Cortex of kidney (tissue), 1 donor: ENCODE data around the gene FANCG.

Experiments
- DNase-seq: peaks from one replicate; lab custom pipeline; 2025; lab: John Stamatoyannopoulos, UW

Gene FANCG

DNA sequence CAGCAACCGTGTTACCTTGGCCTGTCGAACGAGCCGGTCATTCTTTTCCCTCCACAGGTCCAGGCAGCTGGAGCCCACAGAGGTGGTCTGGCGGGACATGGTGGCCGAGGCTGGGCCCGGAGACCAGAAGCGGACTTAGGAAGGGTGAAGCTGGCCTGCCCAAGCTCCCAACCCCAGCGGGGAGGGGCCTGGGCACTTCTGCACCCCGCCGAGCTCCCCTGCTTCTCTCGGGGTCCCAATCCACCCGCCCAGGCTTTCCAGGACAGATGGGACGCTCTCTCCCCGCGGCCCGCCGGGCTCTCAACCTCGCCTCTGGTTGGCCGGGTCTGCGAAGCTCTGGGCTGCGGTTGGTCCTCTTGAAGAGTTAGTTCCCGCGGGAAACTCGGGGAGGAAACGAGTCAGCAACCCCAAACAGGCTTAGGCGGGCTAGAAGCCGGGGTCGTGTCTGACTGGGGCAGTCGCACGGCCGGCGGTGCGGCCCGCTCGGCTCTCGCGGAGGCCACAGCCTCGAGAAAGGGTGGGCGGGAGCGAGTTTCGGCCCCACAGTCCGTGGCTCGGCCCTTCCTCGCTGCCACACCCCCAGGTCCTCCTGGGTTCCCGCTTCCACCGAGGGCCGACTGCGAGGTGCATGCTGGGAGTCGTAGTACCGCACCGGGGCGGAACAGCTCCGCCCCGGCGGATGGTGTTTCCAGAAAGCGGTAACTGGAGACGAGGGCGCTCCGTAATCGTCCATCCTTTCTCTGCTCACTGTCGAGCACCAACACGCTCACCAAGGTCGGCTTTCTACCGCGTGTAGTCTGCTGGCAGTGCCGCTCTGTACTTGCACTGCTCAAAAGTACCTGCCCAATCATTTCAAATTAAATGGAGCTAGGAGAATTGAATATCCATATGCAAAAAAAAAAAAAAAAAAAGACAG lies at the start of gene FANCG:
FANCG (minus strand) TSS at position 517 of the 916 bp plus-strand sequence; CDS start at position 99, 418 bp downstream.
- no peak for DNase-seq

DNA sequence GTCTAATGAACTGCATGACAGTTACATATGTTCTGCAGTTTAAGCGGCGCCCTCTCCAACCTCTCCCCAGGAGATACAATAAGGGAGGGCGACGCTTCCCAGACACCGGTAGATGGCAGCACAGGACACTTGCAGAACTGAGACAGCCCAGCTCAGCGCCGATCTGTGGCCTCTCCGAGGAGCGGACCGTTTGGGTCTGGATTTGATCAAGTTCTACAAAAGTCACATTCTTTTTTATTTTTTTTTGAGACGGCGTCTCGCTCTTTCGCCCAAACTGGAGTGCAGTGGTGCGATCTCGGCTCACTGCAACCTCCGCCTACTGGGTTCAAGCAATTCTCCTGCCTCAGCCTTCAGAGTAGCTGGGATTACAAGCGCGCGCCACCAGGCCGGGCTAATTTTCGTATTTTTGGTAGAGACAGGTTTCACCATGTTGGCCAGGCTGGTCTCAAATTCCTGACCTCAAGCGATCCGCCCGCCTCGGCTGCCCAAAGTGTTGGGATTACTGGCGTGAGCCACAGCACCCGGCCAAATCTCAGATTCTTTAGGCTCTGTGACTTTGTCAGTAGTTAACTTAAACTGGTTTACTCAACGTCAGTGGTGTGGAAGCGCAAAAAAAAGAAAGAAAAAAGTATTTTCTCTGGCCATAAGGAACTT lies 37.3 kb upstream of the FANCG start:
- no peak for DNase-seq

DNA sequence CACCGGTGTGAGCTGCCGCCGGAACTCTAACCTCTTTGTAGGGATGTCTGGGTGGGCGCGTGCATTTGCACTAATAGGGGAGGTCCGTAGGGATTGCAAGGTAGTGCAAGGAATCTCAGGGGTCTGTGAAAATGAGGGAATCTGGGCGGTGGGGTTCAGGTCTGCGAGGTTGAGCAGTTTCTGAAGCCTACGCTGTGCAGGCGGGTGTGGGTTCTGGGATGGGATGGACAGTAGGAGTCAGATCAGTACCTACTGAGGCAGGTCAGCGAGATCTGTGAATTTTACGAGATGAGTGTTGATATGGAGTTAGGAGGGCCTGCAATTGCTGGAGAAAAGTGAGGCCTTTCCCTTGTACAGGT lies 36.8 kb upstream of the FANCG start:
- no peak for DNase-seq

DNA sequence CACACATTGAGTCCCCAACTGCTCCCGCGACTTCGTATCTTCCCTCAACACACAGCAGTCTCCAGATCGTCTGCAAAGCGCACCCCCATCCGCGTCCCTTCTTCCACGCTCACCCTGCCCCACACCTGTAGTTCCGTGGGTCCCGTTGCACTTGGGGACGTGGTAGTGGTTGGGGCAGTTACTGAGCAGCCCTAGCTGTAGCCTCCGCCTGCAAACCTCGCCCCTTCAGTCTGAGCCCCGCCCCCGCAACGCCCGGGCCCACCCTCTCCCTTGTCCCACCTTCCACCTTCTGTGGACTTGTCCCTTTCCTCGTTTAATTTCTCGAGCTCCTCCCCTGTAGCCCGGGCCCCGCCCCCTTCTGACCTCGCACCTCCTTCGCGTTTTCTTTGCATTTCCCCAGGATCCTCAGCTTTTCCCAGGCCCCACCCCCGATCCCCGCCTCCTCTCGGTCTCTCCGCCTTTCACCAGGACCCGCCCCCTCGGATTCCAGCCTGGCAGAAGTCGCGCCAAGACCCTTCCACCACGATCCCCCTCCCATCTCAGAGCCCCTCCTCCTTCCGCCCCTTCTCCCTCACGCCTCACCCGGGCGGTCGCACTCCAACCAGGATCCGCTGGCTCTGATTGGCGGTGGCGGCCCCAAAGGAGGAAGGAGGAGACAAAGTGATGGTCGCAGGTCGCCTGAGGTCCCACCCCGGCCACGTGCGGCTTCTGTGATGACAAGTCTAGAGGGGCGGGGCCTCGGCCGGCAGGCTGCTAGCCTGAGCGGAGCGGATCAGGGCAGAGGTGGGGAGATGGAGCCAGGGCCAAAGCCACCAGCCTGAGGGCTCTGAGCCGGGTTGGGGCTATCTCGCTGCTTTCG lies 36.2 kb upstream of the FANCG start, which contains the start of gene ATOSB:
ATOSB (minus strand) TSS at position 183 of the 859 bp plus-strand sequence. CDS start 7,588 bp downstream, outside the sequence.
- peak; percentile 57 for DNase-seq

DNA sequence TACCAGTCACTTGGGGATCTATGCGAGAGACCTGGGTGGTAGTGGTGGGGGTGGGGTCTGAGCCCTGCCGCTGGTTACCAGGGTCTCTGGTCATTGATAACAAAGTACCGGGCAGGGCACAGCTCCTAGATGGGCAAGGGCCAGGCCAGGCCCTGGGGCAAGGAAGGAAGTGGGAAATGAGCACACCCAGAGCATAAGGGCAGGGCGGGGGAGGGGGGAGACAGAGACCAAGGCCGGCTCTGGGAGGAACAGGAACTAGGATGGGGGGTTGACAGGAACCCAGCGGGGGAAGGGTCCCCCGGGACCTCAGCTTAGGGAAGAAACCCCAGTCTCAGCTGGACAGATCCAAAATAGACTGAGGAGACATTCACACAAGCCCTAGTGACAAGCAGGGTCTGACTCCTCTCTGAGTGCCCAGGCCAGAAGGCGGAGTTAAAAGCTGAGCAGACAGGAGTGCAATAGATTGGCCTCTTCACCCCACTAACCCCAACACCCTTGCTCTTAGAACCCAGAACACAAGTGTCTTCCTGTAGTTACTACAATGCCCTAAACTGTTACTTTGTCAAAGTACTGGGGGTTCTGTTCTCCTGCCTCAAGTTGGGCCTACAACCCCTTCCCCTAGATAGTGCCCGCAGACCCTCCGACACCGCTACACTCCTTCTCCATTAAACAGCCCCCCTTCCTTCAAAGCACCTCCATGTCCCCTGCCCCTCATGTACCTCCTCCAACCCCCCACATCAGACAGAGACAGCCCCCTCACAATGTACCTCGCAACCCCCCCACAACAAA lies 35.3 kb upstream of the FANCG start:
- no peak for DNase-seq

DNA sequence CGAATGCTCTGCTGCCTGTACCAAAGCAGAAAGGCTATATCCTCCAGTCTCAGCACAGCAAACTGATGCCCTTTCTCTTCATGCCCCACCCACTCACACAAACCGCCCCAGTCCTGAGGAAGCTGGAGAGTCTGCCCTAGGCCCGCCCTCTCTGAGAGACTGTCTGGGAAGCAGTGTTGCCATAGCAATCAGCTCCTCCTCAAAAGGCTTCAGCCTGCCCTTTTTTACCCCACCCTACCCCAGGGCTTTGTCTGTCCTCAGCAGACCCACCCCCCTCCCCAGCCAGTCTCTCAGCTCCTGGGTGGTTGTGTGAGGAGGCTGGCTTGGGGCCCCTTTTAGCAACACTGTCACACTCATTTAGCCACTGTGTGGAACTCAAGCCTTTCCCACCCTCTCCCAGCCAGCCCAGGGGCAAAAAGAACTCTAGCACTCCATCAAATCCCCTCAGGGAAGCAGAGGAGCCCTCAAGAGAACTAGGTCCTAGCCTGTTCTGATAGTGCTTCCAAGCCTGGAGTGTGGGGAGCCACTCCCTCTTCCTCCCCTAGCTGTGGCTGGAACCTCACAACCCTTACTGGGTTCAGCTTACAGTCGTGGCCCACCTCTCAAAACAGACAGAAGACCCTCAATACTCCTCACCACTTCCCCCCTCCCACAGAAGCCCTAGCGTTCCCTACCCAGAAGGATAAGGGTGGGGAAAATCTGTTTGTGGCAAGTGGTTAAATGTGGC lies 34.5 kb upstream of the FANCG start:
- no peak for DNase-seq

DNA sequence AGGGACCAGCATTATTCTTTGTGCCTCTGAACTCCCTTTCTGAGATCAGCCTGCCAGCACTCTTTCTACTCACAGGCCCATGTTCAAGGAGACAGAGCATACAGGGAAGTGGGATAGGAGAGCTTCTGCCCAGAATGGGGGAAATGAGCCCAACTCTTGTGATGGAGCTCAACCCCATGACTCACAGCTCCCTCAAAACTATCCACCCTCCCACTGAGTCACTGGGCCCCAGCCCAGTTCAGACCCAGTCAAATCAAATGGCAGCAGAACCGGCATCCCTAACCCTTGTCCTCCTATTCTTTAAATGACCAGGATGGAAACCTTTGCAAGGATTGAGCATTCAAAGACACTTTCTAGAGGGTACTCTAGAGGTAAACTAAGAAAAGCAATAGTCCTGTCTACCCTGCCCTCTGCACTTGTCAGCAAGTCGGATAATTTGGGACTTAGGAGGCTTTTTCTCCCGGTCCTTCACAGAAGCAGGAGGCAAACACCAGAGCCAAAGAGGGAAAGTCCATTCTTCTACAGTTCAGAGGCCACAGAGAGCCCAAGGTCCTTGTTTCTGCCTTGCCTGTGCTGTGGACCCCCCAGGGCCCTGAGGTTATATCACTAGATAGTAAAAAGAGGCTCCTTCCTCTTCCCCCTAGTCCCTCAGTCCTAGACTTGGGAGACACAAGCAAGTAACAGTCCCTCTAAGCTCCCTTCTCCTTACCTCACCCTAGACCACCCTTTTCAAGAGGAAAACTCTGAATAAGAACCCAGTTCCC lies 32.7 kb upstream of the FANCG start:
- no peak for DNase-seq

DNA sequence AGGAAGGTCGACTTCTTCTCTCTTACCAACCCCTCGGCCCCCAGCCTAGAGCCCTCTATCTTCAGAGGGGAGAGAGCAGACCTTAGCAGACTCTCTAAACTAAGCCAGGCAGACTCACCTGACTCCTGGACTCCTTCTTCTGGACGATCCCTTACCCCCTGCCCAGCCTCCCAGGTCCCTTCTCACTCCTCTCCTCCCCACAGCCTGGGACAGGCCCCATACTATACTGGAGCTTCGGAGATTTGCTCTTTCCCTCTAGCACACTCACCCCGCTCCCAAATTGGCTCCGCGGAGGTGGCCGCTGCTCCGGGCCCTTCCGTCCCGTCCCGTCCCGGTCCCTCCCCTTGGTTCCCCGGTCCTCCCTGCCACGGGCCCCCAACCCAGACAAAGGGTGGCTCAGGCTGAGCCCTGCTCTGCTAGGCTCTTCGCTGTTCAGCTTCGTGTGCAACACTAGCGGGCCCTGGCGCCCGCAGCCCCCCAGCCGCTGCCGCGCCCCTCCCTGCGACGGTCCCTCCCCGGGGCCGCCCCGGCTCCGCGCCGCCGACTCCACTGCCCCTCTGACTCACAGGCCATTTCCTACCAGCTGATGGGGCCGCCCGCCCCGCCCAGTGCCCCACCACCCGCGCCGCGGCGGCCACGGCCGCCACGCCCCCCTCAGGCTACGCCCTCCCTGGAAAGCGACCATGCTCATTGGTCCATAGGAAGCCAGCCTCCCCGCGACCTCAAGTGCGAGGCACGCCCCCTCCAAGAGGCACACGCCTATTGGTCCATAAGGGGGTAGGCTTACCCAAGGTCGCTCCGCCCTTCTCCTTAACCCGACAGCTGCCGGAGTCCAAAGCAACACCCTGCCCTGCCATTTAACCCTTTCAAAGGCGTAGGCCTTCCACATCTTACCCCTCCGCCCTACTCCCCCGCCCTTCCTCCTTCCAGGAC lies 31.5 kb upstream of the FANCG start:
- DNase-seq = no peak

DNA sequence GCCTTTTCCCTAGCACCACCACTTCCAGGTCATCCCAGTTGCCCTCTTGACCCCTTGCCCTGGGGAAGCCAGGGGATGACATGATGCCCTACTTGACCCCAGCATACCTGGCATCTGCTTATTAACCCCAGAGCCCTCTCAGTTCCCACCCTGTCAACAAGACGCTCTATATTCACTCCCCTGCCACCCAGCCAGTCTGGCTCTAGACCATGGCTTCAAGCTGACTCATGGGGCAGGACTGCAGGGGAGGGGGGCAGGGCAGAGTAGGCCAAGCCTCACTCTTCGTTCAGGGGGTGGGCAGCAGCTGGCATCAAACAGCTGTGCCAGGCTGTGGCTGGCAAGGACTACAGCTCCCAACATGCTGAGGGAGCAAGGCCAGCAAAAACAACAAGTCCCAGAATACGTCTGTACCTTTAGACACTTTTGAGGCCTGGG lies 30.6 kb upstream of the FANCG start:
- no peak for DNase-seq

DNA sequence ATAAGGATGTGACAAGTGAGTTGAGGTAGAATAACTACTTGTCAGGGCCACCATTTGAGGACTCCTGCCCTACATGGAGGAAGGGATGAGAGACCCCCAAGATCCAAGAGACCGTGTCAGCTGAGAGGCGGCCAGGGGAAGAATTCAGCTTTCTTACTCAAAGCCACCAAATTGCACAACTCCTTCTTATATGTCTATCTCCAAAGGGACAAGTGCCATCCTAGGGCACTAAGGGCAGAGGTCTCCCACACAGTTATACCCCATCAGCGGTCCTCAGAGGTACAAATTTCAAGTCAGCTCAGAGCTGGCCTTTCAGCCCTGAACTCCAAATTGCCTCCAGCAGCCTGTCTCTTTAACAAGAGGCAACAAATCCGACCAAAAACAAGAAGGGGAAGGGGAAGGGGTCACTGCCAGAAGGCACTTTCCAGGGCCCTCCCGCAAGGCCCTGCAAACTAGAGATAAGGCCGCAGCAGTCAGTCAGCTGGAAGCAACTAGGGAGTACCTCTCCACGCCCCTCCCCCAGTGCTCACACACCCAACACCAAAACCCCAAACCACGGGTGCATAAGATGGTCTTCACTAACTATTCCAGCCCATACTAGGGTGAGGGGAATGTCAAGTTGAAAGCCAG lies 29.3 kb upstream of the FANCG start:
- DNase-seq = no peak

DNA sequence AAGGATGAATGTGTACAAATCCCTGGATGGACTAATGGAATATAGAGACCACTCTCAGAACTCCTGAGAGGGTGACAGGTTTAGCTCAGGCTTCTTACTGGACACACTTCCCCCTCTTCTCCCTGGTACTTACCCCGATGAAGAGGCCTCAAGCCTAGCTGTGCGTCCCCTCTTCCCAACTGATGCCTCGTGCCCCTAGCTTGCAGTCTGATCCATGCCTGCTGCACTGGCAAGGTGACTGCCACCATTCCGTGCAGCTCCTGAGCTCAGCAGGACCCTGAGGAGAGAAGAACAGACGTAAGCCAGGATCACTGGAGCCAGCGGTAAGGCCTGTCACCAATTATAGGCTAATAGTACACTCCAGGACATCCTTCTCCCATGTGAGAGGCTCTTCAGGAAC lies 28.7 kb upstream of the FANCG start:
- DNase-seq = no peak

DNA sequence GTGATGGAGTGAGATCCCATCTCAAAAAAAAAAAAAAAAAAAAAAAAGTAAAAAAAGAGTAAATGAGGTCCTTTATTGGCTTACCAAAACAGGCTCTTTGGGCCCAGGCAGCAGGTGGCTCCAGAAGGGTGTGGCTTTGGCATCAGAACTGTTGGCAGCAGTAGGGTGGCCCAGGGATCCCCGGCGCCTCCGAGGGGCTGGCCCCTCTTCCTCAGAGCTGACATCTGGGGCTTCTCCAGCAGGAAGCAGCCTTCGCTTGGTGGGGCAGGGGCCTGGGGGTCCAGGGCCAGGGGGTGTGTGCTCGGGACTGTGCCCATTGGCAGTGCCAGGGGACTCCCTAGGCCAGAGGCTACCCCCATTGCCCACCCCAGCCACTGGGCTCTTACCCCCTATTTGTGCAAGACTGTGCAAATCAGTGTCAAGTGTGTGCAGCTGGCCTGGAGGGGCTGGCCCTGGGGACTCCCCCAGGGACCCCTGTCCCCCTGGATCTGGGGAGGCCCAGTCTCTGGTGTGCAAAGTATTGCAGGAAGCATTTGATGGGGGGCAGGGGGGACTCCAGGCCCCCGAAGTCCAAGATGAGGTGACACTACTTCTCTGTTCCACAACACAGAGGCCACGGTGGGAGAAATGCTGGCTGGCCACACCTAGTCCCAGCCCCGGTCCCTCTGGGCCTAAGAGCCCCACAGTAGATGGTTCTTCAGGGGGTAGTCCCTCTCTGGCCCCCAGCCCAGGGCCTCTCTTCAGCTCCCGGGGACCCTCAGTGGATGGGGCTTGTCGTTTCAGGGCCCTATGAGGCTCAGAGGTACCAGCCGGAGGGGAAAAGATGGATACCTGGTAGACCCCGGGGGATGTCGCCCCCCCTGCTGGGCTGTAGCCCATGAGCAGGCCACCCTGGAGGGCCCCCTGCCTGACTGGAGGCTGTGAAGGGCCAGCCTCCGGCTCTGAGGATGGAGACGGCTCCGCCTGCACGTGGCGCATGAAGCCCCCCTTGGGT lies 27.9 kb upstream of the FANCG start:
- no peak for DNase-seq

DNA sequence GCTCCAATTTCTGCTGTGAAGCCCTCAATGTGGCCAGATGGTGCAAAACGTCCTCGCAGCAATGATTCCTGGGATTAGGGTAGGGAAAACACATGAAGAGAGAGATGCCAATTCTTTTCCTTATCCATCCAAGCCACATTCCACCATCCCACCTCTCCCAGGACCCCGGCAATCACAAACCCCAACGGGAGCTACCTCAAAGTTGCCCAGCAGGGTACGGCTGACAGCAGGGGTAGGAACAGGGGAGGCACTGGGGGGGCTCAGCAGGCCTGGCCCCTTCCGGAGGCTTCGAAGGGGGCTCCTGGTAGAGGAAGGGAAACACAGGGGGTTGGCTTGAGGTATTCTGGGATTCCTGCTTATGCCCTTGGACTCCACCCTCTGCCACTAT lies 26.6 kb upstream of the FANCG start:
- DNase-seq = no peak

DNA sequence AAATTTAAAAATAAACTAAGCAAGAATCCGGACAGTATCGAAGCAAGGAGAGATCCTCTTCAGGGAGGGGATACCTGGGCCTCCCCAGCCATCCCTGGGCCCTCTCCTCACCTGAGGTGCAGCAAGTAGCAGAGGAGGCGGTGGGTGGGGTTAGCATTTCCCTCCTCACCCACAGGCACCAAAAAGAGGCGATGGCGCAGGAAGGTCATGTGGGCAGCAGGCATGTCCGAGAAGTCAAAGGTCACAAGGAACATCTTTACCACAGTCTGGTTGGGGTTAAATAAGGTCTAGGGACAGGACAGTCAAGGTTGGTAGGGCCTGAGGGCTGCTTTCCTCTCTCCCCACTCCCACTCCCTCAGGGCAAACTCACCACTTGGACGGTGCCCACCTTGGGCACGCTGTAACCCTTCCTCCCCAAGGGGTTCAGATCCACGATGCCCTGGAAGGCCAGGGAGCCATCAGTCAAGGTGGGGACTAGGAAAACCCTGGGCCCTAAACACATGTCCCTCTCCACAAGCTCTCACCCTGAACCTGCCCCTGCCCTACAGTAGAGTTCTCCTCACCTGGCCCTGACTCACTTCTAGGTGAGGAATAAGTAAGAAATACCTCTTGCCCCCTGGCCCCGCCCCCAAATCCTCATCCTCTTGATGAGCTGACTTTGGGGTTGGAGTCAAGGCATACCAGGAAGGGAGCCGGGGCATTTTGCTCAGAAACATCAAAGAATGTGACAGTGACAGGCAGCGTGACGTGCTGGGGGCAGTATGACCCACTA lies 26.0 kb upstream of the FANCG start:
- DNase-seq = no peak

DNA sequence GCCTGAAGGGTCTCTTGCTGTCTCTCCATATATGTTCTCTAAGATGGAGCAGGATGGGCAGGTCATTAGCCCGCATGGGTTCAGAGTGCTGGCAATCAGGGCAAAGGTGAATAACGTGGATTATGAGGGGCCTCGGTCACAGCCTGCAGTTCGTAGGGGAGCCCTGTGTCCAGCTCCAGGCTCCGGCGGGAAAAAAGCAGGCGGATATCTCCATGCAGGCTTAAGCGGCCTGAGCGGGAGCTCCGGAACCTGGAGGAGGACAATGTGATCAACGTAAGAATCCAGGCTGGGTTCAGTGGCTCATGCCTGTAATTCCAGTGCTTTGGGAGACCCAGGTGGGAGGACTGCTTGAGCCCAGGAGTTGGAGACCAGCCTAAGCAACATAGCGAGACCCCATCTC lies 25.4 kb upstream of the FANCG start:
- DNase-seq = no peak

DNA sequence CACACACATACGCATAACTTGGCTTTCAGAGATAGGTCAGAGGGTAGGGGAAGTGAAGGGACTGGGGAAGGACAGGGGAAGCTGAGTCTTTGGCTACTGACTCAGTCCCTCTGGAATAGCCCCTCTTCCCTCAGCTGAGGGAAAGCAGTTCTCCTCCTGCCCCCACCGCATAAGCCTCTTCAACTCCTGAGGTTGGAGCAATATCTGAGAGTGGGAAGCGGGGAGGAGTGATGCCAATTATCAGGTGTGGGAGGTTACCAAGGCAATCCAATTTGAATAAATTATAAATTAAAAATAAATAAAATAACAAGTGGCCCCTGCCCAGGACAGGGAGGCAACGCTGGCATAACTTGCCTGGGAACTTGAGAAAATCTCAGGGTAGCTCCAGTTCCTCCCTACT lies 24.8 kb upstream of the FANCG start:
- DNase-seq = no peak
